Fibroblast of lung (primary cell): ENCODE measurements around the gene ARL5B. TPM values are rescaled to one million over a fixed set of nuclear protein-coding genes. Genes with fewer than 3 reads are reported as not detected.

Source experiments
- DNase-seq, 2 donors: peaks; one replicate each; pipeline versions ENCODE4 v3.0.0 to v3.0.0-alpha.2; 2010; ENCODE audit warnings: low read depth in 2 of 2
- H2AFZ ChIP-seq: 2 replicates; pipeline ENCODE4 v1.5.1; 2012; ENCODE audit warnings: low read length, control low read depth, inconsistent platforms
- H3K27ac ChIP-seq: 2 replicates; pipeline ENCODE4 v1.5.1; 2011; ENCODE audit warnings: low read length, control low read depth; ENCODE audit not compliant: insufficient read depth
- H3K27me3 ChIP-seq: 2 replicates; pipeline ENCODE4 v1.5.1; 2011; ENCODE audit warnings: mild to moderate bottlenecking, low read length; ENCODE audit not compliant: control insufficient read depth, insufficient read depth
- H3K36me3 ChIP-seq: 2 replicates; pipeline ENCODE4 v1.5.1; 2011; ENCODE audit warnings: low read length; ENCODE audit not compliant: control insufficient read depth, insufficient read depth
- H3K4me1 ChIP-seq: 2 replicates; pipeline ENCODE4 v1.5.1; 2011; ENCODE audit warnings: low read length; ENCODE audit not compliant: control insufficient read depth, insufficient read depth; ENCODE audit errors: extremely low read depth
- H3K4me2 ChIP-seq: 2 replicates; pipeline ENCODE4 v1.5.1; 2011; ENCODE audit warnings: low read length, control low read depth; ENCODE audit not compliant: insufficient read depth; ENCODE audit errors: extremely low read depth
- H3K4me3 ChIP-seq, 4 experiments: fragments of 200-600 bp in 1 of 4; sonication (generic) in 1 of 4; replicated peaks in 1 of 4; 2 replicates each; pipeline ENCODE4 v1.5.1; 2011 to 2016; ENCODE audit warnings: low read length in 4 of 4, low read depth in 3 of 4, mild to moderate bottlenecking in 3 of 4, control low read depth in 2 of 4, inconsistent platforms in 1 of 4, mixed read lengths in 1 of 4; ENCODE audit not compliant: insufficient read depth in 1 of 4; ENCODE audit errors: control extremely low read depth in 1 of 4
- H3K79me2 ChIP-seq: 2 replicates; pipeline ENCODE4 v1.5.1; 2012; ENCODE audit warnings: mild to moderate bottlenecking, low read length, inconsistent platforms; ENCODE audit not compliant: control insufficient read depth, insufficient read depth
- H3K9ac ChIP-seq: 2 replicates; pipeline ENCODE4 v1.5.1; 2011; ENCODE audit warnings: mild to moderate bottlenecking, low read length, control low read depth; ENCODE audit not compliant: insufficient read depth
- H3K9me3 ChIP-seq: 2 replicates; pipeline ENCODE4 v1.5.1; 2012; ENCODE audit warnings: low read depth, low read length; ENCODE audit not compliant: control insufficient read depth, insufficient read depth
- H4K20me1 ChIP-seq: 2 replicates; pipeline ENCODE4 v1.5.1; 2011; ENCODE audit warnings: low read length; ENCODE audit not compliant: control insufficient read depth, insufficient read depth; ENCODE audit errors: extremely low read depth
- EZH2 ChIP-seq: IDR thresholded peaks from 2 replicates; pipeline ENCODE4 v1.5.1; 2012; ENCODE audit warnings: low read length, control low read depth, mild to moderate bottlenecking; ENCODE audit errors: missing control alignments
- polyA plus RNA-seq, 2 donors: library from polyadenylated mRNA; depleted of rRNA in 1 of 2; stranded (reverse) in 1 of 2; unstranded in 1 of 2; fragments of >200 nt; gene quantifications; 2 replicates each; pipeline ENCODE4 v1.2.1, GENCODE V29; 2011 to 2012; ENCODE audit warnings: missing spikeins in 1 of 2
- total RNA-seq: library from RNA; depleted of rRNA; stranded (reverse); fragments of >200 nt; gene quantifications from 2 replicates; pipeline ENCODE4 v1.2.1, GENCODE V29; 2014
- TF ChIP-seq, protein P1 (sequence below), 2 donors: IDR thresholded peaks in 1 of 2; conservative IDR thresholded peaks in 1 of 2; 1 replicate in 1 of 2; 2 replicates in 1 of 2; pipeline ENCODE4 v1.5.1; 2011 to 2012; ENCODE audit warnings: low read length in 2 of 2, control low read depth in 1 of 2, inconsistent platforms in 1 of 2, low read depth in 1 of 2, mild to moderate bottlenecking in 1 of 2

Gene ARL5B
- total and polyA plus RNA-seq, 2 donors (not counting 1 experiment from before 2014, with no cell fraction given) = 8.7 to 8.8 TPM

DNA sequence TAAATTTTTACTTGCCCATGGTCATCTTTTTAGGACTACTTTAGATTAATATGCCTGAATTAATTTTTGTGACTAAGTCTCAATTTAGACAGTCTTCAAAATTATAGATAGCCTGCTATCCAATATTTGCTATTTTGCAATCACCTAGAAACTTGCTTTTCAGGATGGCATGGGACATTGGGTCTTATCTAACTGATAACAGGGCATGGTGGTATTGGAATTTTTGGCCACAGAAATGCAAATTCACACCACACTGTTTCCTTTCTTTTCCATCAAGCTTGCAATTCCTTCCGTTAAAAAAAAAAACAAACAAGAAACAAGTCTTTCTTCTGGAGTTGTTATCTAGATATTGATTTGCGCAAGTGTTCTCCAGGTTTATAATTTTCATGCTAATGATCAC is 8.8 kb downstream of the ARL5B start:
- Histone ChIP-seq H3K36me3 (no peaks in the 10 kb centered on the region), H3K4me3 (no peak overlapping the region), H3K4me1 (peaks cover 12% of the 10 kb centered on the region), H3K79me2 (peaks cover 41% of the 10 kb centered on the region), H3K9ac (no peak overlapping the region), H3K4me2 (no peak overlapping the region), H3K9me3 (no peaks in the 10 kb centered on the region), H4K20me1 (no peaks in the 10 kb centered on the region), H3K27me3 (no peaks in the 10 kb centered on the region), H3K27ac (no peak overlapping the region), H2AFZ (no peak overlapping the region)
- TF ChIP-seq EZH2 = no peak
- TF ChIP-seq, protein P1, sequence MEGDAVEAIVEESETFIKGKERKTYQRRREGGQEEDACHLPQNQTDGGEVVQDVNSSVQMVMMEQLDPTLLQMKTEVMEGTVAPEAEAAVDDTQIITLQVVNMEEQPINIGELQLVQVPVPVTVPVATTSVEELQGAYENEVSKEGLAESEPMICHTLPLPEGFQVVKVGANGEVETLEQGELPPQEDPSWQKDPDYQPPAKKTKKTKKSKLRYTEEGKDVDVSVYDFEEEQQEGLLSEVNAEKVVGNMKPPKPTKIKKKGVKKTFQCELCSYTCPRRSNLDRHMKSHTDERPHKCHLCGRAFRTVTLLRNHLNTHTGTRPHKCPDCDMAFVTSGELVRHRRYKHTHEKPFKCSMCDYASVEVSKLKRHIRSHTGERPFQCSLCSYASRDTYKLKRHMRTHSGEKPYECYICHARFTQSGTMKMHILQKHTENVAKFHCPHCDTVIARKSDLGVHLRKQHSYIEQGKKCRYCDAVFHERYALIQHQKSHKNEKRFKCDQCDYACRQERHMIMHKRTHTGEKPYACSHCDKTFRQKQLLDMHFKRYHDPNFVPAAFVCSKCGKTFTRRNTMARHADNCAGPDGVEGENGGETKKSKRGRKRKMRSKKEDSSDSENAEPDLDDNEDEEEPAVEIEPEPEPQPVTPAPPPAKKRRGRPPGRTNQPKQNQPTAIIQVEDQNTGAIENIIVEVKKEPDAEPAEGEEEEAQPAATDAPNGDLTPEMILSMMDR (conservative IDR thresholded peaks at IDR 0.05 in 1 of 2, IDR thresholded peaks at IDR 0.05 in 1 of 2; ENCODE audit: low read depth in 1 of 2, low read length in 2 of 2) = no peak
- DNase-seq = no peak

DNA sequence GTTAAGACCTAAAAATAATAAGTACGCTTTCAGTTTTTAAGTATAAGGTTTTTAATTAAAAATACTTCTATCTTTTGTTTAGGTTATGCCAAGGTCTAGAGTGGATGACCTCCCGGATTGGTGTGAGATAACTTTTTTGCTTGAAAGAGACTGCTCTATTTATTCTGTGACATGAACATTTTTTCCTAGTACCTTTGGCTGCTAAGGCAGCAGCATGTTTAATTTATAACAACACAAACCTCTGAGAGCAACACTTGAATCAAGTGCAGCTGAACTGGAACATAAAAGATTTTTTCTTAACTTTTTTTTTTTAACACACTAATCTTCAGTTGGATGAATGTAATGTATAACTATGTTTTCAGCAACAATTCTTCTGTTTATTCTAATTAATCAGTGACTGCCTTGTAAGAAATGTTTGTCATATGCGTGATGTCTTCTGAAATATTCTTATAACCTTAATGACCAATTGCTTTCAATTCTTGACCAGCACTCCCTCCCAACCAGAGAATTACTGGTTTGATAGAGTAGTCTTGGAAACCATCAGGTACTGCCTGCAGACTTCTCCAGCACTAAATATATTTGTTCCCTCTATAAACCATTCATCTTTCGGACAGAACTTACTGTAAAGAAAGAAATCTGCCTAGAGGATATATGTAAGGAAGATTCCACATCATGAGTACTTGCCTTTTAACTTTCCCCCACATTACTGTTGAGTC is 16.0 kb downstream of the ARL5B start:
- H2AFZ ChIP-seq = no peak overlapping the region
- no peak for DNase-seq
- H3K36me3 ChIP-seq = peaks cover 2% of the 10 kb centered on the region
- no peak overlapping the region for H3K4me3 ChIP-seq
- H4K20me1 ChIP-seq = no peaks in the 10 kb centered on the region
- no peak overlapping the region for H3K4me2 ChIP-seq
- no peaks in the 10 kb centered on the region for H3K27me3 ChIP-seq
- TF ChIP-seq, protein P1 (conservative IDR thresholded peaks at IDR 0.05 in 1 of 2, IDR thresholded peaks at IDR 0.05 in 1 of 2; ENCODE audit: low read depth in 1 of 2, low read length in 2 of 2) = no peak
- no peak for TF ChIP-seq EZH2
- H3K9me3 ChIP-seq = no peaks in the 10 kb centered on the region
- no peak overlapping the region for H3K27ac ChIP-seq
- H3K9ac ChIP-seq = no peak overlapping the region
- H3K4me1 ChIP-seq = no peaks in the 10 kb centered on the region
- no peaks in the 10 kb centered on the region for H3K79me2 ChIP-seq

DNA sequence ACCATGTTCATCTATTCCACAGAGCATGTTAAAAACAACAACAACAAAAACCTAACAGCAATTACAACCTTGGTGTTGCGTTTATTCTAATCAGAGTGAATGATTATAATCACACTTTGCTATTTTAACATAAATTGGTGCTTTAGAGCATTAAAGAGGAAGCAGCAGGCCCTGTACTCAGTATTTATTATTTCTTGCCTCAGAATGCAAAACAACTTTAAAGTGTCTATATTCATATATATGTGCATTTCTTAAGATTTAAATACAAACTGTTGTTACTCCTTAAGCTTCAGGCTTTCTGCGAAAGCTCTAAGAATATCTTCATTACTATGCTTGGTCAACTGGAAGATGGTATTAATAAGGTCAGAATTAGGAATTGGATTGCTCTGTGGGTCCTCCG is 21.5 kb downstream of the ARL5B start:
- Histone ChIP-seq H3K4me1 (peaks cover 9% of the 10 kb centered on the region), H3K79me2 (no peaks in the 10 kb centered on the region), H3K36me3 (no peaks in the 10 kb centered on the region), H3K9ac (no peak overlapping the region), H3K27me3 (no peaks in the 10 kb centered on the region), H3K4me2 (no peak overlapping the region), H3K9me3 (no peaks in the 10 kb centered on the region), H2AFZ (no peak overlapping the region), H3K27ac (no peak overlapping the region), H4K20me1 (no peaks in the 10 kb centered on the region), H3K4me3 (no peak overlapping the region)
- no peak for DNase-seq
- TF ChIP-seq, protein P1 (conservative IDR thresholded peaks at IDR 0.05 in 1 of 2, IDR thresholded peaks at IDR 0.05 in 1 of 2; ENCODE audit: low read depth in 1 of 2, low read length in 2 of 2) = no peak
- TF ChIP-seq EZH2 = no peak
